Medulla oblongata (tissue), 1 donor: Measurements from ENCODE around the gene MYT1.
"Not testable (repeated sequence)": the region's sequence is repeated elsewhere in the genome, so short reads cannot be mapped to it uniquely, and the experiment has no call there.

ENCODE experiments used
- DNase-seq: peaks from one replicate; pipeline ENCODE4 v3.0.0-alpha.2; 2015; ENCODE audit errors: extremely low spot score

Gene MYT1

GRCh38 chr20:64266988-64267387, 102.7 kb downstream of the MYT1 start:
- no peak for DNase-seq

GRCh38 chr20:64268174-64268573, 103.9 kb downstream of the MYT1 start:
- DNase-seq = no peak

DNA sequence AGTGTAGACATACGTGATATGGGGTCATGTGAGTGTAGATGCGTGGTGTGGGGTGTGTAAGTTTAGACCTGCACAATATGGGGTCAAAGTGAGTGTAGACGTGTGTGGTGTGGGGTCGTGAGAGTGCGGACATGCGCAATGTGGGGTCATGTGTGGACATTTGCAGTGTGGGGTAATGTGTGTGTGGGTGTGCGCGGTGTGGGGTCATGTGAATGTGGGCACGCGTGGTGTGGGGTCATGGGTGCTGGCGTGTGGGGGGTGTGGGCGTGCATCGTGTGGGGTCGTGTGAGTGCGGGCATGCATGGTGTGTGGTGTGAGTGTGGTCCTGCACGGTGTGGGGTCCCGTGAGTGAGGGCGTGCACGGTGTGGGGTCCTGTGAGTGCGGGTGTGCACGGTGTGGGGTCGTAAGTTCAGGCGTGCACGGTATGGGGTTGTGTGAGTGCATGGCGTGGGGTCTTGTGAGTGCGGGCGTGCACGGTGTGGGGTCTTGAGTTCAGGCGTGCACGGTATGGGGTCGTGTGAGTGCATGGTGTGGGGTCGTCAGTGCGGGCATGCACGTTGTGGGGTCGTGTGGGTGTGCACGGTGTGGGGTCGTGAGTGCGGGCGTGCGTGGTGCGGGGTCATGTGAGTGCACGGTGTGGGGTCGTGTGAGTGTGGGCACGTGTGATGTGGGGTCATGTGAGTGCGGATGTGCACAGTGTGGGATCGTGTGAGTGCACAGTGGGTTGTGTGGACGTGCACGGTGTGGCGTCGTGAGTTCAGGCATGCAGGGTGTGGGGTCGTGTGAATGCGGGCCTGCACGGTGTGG, 105.6 kb downstream of the MYT1 start:
- no peak for DNase-seq

- no peak for DNase-seq
Observed at GRCh38 chr20:64271636-64272035, 107.4 kb downstream of the MYT1 start.

DNA sequence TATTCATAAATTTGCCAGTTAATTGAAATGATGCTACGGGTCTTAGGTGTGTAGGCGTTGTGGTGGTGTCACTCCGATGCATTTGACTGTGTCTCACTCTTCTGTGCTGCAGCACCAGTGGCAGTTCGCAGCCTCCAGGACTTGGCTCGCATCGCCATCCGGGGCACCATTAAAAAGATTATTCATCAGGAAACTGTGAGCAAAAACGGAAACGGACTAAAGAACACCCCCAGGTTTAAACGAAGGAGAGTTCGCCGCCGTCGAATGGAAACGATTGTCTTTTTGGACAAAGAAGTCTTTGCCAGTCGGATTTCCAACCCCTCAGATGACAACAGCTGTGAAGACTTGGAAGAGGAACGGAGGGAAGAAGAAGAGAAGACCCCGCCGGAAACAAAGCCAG, 108.9 kb downstream of the MYT1 start:
- DNase-seq = no peak

GRCh38 chr20:64276817-64277216, 112.6 kb downstream of the MYT1 start:
- DNase-seq = no peak

DNA sequence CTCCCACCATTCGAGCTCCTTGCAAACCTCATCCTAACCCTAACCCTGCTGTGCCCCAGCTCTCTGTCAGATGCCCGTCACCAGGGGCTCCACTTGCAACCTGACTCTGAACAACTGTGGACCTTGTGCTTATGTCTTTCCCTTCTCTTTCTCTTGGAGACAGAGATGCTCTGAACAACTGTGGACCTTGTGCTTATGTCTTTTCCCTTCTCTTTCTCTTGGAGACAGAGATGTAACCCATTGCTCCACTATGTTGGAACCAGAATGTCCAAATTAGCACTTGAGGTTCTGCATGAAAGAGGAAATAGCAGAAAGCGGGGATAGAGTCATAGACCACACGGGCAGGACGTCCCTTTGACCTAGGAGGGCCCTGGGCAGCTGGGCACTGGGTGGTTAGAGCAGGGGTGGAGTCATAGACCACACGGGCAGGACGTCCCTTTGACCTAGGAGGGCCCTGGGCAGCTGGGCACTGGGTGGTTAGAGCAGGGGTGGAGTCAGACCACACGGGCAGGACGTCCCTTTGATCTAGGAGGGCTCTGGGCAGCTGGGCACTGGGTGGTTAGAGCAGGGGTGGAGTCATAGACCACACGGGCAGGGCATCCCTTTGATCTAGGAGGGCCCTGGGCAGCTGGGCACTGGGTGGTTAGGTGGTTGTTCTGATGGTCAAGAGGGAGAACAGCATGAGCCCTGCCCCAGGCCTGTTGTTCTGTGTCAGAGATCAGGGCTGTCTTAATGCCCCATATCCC, 113.5 kb downstream of the MYT1 start:
- no peak for DNase-seq

GRCh38 chr20:64278317-64278681, 114.0 kb downstream of the MYT1 start:
- DNase-seq = no peak

DNA sequence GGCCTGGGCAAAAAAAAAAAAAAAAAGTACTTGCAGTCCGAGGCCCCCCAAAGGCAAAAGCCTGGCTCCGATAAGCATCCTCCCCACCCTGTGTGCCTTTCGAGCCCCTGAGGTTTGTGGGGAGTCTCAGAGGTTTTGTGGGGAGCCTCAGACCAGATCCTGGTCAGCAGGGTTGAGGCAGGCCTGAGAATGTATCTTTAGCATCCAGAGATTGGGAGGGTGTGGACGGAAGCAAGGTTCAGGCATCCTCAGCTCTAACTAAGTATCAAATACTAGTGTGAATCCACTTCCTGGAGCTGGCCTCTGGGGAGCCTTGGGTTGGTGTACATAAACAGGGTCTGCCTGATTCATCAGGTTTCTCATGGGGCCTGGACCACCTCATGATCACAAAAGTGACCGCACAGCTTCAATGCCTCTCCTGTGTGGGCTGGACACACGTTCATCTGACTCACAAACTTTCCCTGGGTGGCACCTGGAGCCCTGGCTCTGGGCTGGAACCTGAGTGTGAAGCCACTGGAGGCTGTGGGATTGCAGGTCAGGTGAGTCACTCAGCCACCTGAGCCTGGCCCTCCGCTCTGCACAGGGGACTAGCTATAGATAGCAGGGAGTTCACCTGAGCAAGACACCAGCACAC, 115.7 kb downstream of the MYT1 start:
- DNase-seq = no peak

DNA sequence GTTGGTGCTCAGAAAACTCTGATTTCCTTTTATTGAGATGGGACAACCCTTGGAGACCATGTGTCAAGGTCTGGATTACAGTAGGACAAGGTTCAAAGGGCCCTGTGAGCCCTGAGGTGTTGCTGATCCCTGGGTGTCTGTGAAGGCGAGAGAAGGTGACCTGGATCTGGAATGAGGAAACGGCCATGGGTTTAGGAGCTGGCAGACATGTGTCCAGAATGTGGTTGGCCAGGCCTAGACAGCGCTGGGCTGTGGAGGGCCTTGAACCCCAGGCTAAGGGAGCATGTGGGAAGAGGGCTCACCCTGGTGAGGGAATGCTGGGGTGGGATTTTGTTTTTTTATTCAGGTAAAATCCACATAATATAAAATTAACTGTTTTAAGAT, 116.2 kb downstream of the MYT1 start:
- DNase-seq = no peak

DNA sequence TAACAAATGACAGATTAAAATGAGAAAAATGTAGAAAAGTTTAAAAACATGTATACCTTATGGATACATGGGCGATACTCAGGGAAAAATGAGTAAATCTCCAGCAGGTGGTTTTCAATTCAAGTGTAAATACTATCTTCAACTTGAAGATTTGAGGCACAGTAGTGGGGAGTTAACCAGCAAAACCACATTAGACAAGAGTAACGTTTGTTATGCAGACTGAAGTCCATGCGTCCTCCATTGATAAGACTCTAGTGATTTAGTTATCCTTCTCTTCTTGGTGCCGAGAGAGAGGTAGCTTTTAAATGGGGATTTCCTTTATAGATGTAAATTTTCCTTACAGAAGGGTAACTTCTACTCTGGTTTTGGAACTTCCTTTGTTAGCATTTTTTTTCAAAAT, 119.4 kb downstream of the MYT1 start:
- no peak for DNase-seq

GRCh38 chr20:64285579-64286446, 121.6 kb downstream of the MYT1 start:
- peak; percentile 28 for DNase-seq

- not testable (repeated sequence) for DNase-seq
Observed at GRCh38 chr20:64286447-64287263, 122.4 kb downstream of the MYT1 start.

- not testable (repeated sequence) for DNase-seq
Observed at GRCh38 chr20:64287264-64287590, 123.0 kb downstream of the MYT1 start.
